Nucleus accumbens (tissue), 56 donors: ENCODE data around the gene REP15.
"Not testable (repeated sequence)": the region's sequence is repeated elsewhere in the genome, so short reads cannot be mapped to it uniquely, and the experiment has no call there.

Experiments used
- DNase-seq, 56 donors: peaks; one replicate each; lab custom pipeline; 2025; lab: John Stamatoyannopoulos, UW

Gene REP15

GRCh38 chr12:27696293-27696652 lies at the start of gene REP15:
Gene REP15, plus strand, starts transcription at chr12:27696447. Its CDS starts 116 bp downstream, at chr12:27696563.
- DNase-seq: no peak

GRCh38 chr12:27650011-27650410 lies 46.2 kb upstream of the REP15 start:
- no peak for DNase-seq

GRCh38 chr12:27651201-27651600 lies 45.0 kb upstream of the REP15 start:
- DNase-seq: no peak

GRCh38 chr12:27652174-27652763 lies 44.0 kb upstream of the REP15 start:
- peak in 28 of 56 donors; percentile 1 to 73 (median 16) for DNase-seq

GRCh38 chr12:27653661-27654060 lies 42.6 kb upstream of the REP15 start:
- no peak for DNase-seq

- not testable (repeated sequence) for DNase-seq
Measured at GRCh38 chr12:27655476-27655875, 40.8 kb upstream of the REP15 start.

GRCh38 chr12:27657296-27657695 lies 39.0 kb upstream of the REP15 start:
- no peak for DNase-seq

- DNase-seq: no peak
Measured at GRCh38 chr12:27665704-27666103, 30.5 kb upstream of the REP15 start.

- no peak for DNase-seq
Measured at GRCh38 chr12:27666510-27666909, 29.7 kb upstream of the REP15 start.

GRCh38 chr12:27667540-27667939 lies 28.7 kb upstream of the REP15 start:
- no peak for DNase-seq

- no peak for DNase-seq
Measured at GRCh38 chr12:27672051-27672450, 24.2 kb upstream of the REP15 start.

GRCh38 chr12:27672643-27673042 lies 23.6 kb upstream of the REP15 start:
- DNase-seq: no peak

- DNase-seq: no peak
Measured at GRCh38 chr12:27673101-27673718, 23.0 kb upstream of the REP15 start.

GRCh38 chr12:27674989-27675388 lies 21.3 kb upstream of the REP15 start:
- DNase-seq: no peak

- DNase-seq: no peak
Measured at GRCh38 chr12:27680619-27681018, 15.6 kb upstream of the REP15 start.

GRCh38 chr12:27682534-27682933 lies 13.7 kb upstream of the REP15 start:
- DNase-seq: no peak

GRCh38 chr12:27685274-27685673 lies 11.0 kb upstream of the REP15 start:
- DNase-seq: no peak

GRCh38 chr12:27686147-27686546 lies 10.1 kb upstream of the REP15 start:
- DNase-seq: no peak

GRCh38 chr12:27688671-27689070 lies 7.6 kb upstream of the REP15 start:
- DNase-seq: no peak

GRCh38 chr12:27689558-27690180 lies 6.6 kb upstream of the REP15 start:
- no peak for DNase-seq

- no peak for DNase-seq
Measured at GRCh38 chr12:27693403-27693802, 2.8 kb upstream of the REP15 start.
